ENCODE results near the gene CATSPER1.
A peak's percentile ranks its signal among the peaks of the same experiment; 100 is the strongest.

CATSPER1 gene

DNA sequence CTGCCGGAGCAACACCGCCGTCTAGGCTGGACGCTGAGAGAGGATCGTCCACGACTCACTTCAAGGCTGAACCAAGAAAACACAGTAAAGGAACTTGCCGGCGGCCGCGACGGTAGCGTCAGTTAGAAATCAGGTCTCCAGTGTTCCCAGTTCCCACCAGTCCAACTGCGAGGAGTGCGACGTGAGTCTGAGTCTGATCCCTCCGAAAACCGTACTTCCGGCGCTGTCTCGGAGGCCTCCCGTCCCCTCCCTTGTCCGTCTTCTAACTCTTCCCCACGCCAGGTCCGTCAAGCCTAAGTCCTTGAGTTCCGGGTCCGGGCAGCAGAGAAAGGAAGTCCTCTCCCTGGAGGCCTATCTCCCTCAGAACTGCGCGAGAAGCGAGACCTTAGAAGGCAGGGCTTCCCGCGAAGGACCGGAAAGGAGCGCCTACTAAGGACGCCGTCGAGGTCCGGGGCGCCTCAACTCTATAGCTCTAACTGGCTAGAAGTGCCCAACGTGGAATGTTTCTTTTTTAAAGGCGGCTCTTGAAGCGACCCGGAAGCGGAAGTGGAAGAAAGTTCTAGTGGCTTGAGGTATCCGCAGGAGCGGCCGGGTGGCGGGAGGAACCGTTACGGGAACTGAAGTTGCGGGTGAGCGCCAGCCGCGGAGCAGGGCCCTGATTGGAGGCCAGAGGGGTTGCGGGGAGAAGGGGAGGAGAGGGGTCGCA lies 24.2 kb downstream of the CATSPER1 start, which contains the start of the genes BANF1 and EIF1AD:
Gene BANF1, plus strand, starts transcription at position 562 of the 706 bp plus-strand sequence. CDS start 748 bp downstream, outside the sequence.
Gene EIF1AD, minus strand, starts transcription at position 216 of the 706 bp plus-strand sequence. CDS start 1,768 bp downstream, outside the sequence.
- peak; percentile 97 for DNase-seq

DNA sequence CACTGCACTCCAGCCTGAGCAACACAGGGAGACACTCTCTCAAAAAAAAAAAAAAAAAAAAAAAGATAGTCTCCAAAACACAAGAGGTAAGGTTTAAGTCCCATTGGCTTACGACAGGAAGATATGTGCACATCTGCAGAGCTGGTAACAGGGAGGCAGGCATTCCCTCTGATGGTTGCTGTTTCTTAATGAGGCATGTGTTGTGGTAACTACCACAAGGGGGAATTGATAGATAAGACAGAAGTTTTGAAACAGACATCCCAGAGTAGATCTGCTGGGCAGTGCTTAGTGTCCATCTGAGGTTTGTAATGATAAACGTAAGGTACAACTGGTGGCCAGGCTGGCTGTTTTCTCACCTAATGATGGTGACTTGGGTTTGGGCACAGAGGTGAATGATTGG lies 29.0 kb downstream of the CATSPER1 start:
- DNase-seq: peak; percentile 50

DNA sequence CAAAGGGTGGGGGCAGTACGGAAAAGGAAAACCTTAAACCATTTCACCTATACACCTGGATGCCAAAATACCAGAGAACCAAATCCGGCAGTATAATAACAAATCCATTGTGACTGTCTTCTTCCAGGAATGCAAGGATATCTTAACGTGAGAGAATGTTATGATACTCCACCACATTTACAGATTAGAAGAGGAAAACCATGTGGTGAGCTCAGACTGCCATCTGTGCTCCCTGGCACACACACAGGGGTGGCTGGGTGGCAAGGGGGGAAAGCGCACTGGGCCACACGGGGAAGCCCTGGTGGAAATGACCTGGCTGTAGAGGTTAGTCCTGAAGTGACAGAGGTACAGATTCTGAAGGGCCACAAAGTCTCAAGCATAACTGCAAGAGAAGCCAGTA lies 34.2 kb downstream of the CATSPER1 start:
- no peak for DNase-seq

DNA sequence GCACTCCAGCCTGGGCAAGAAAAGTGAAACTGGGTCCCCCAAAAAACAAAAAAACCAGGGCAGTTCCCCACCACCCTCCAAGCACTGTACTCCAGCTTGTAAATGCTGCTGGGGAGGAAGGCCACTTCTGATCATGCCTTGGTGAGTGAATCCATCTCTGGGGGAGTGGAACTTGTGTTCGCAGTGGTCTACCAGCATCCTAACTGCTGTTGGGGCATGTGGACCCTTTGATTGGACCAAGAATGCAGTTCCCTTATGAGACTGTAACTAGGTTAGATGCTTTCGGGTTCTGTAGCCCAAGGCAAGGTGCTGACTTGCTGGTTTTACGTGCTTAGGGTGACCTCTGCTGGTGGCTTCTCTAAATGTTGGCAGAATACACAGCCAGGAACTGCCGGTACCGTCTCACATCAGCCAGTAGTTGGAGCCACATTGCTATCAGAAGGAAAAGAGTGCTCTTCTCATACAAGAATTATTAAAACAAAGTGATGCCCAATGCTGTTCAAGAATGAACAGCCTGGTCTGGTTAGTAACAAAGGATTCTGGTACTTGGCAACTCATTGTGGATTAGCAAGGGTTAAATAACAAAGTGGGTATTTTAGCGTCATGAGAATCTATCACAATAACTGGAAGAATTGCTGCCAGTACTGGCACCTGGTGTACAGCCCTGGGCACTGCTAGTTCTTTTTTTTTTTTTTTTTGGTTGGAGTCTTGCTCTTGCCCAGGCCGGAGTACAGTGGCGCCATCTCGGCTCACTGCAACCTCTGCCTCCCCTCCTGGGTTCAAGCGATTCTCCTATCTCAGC lies 37.3 kb downstream of the CATSPER1 start:
- peak; percentile 83 for DNase-seq

DNA sequence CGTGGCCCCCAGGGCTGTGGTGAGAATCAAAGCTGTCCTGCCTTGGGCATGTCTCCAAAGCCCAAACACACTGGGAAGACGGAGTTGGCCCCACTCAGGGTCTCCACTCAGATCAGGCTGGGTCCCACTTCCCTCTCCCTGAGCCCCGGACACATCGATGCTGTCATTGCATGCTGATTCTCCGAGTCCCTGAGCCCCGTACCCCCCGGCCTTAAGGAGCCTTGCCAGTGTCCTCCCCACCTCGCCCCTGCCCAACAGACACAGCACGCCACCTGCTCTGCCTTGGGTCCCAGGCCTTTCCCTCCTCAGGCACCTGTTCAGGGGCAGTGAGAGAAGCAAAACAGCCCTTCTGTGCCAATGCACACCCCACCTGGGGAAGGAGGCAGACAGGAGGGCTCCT lies 38.9 kb downstream of the CATSPER1 start:
- DNase-seq: no peak

DNA sequence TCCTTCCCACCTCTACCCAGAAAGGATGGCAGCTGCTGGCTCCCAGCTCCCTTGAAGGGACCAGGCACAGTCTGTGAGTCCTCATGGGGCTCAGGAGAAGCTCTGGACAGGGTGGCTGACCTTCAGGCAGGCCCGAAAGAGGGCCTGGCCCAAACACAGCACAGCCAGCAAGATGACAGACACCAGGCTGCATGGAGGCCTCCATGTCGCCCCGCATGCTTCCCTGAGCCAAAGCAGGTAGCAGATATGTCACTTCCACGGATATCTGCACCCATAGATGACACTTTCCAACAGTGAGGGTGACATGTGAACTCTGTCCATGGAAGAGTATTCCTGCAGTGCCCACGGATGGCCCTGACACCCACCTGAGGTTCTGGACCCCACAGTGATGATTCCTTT lies 42.7 kb downstream of the CATSPER1 start:
- DNase-seq: no peak

DNA sequence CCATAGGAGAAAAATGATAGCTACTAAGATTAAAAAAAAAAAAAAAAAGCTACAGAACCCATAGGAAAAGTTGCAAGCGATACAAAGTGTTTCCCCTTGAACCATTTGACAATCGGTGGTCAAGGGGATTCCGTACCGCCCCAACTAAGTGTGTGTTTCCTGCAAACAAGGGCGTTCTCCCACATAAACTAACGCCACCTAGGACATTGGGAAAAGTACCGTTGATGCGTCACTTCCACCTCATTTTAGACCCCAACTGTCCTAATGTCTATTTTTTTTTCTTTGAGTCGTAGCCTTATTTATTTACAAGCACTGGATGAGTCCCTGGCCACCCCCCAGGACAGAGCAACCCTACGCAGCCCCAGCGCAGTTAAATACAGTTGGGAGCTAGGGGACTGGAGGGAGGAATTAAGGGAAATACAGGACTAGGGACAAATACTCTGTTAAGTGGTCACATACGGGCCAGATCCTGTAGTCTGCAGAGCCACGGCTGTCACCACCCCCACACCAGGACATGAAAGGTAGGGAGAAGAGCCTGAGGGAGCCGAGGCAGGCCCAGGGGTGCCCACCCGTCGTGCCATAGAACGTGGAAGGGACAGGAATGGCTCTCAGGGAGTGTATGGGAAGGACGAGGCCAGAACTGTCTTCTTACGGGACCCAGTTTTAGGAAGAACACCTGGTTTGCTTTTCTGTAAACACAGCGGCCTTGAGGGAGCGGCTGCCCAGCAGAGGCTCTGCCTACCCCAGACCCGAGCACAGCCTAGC lies 43.3 kb downstream of the CATSPER1 start:
- DNase-seq: no peak

DNA sequence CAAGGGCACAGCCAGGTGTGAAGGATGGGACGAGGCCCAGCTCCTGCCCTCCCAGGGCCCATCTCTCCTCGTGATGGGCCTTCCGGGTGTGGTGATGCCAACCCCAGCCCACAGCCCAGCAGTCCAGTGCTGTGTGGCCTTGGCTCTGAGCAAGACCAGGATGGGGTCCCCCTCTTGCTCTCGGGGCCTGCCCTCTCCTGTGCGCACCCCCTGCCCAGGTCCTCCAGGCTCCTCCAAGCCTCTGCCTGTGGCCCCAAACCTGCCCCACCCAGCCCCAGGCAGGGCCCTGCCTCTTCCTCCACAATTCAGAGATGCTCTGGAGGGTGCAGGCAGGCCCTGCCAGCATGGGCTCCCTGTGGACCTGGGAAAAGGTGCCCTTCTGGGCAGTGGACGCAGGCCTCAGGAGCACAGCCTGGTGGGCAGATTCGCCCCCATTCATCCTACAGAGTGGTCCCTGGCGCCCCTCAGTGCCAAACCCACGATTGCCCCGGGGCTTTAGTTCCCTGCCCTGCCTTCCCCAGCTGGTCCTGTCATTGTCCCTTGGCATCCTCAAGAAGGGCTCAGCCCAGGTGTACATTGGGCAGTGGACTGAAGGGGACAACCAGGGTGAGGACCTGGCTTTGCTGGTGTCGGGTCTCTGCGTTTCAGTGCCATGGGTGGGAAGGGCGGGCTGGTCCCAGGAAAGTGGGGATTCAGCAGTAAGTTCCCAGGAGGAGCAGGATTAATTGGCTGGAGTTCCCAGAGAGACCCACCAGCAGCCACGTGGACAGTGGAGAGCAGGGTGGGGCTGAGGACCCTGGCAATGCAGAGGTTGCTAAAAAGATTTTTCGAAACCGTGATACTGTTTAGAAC lies 44.1 kb downstream of the CATSPER1 start:
- DNase-seq: no peak

DNA sequence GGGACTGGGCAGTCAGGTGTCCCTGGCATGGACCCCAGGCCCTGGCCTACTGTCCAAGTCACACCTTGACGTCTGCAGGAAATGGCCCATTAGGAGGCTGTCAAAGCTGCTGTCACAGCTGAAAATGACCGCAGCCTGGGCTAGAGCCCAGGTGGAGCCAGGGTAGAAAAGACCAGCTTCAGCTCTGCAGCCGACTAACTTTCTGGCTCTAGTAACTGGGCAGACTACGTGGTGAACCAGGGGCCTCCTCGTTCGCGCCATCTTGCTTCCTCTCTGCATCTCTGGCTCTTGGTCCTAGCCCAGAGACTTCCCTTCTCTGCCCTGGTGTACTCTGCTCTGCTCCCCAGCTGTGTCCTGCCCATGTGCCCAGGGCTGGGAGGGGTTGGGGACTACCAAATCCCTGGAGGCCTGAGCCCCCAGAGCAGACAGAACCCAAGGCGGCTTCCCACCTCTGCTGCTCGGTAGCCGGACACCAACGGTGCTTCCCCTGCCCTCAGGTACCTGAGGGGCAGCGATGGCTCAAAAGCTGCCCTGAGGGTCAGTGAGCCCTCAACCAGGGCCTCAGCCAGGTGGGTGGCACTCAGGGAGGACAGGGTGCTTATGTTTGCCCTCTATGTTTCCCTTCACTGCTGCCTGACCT lies 45.1 kb downstream of the CATSPER1 start:
- no peak for DNase-seq

DNA sequence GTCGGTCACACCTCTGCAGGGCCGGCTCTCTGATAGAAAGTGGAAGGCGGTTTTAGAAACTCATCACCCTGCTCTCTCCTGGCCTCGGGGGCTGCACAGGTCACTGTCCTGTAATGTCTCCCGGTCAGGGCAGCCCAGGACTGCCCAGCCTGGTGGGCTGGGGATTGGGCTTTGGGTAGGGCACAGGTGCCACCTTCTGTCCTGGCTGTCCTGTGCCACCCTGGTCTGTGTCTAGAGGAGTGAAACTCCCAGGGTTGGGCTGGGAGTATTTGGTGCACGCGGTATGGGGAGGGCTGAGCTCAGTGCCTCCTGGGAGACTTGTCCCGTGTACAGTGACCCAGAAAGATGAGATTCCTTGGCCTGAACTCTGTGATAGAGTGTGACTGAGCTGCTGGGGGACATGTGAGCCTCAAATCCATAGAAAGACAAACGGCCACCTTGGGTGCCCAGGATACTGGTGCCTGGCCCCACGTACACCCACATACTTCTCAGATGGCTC lies 47.0 kb downstream of the CATSPER1 start:
- no peak for DNase-seq

DNA sequence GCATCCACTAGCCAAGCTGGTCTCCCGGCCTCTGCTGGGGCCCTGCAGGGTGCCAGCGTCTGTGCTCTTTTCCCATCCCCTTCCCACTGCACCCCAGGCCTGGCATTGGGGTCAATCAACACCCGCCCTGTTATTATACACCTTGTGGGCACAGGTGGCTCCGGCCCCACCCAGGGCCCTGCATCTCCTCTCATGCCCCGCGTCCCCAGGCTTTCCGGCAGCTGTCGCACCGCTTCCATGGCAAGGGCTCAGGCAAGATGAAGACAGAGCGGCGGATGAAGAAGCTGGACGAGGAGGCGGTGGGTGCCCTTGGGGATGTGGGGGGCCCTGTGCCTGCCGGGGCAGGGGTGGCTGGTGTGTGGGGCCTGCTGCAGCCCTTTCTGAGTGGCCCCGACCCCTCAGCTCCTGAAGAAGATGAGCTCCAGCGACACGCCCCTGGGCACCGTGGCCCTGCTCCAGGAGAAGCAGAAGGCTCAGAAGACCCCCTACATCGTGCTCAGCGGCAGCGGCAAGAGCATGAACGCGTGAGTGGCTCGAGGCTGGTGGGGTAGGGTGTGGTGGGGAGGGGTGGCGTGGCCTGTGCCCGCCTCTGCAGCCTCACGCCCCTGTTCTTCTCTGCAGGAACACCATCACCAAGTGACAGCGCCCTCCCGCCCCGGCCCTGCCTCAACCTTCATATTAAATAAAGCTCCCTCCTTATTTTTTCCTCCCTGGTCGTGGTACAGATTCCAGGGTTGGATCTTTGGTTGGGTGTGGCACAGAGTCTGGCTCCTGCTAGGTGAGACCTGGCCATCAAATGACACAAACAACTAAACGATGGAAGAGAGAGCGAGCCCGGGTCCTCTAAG lies 47.7 kb downstream of the CATSPER1 start:
- DNase-seq: no peak

DNA sequence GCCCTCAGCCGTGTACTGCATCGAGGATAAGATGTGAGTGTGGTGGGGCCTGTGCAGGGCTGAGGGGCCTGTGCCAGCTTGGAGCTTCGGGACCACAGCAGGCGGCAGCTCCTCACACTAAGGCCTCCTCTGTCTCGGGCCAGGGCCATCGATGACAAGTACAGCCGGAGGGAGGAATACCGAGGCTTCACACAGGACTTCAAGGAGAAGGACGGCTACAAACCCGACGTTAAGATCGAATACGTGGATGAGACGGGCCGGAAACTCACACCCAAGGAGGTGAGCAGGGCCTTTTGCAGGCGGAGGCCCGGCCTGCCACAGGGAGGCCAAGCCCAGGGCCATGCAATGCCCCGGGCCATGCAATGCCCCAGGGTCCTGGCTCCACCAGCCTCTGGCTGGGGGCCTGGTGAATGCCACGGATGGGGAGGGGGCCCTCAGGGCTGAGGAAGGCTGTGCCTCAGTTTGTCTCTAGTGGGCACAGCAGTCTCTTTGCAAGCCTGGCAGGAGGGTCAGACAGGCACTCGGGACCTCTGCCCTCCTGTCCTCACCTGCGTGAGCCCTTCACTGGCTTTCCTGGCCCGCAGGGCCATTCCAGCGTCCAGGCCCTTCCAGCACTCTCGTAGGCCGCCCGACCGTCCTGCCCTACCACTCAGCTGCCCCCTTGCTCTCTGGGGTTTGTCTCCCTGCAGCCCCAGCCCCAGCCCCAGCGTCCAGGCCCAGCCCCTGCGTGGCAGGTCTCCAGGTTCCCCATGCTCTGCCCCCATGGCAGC lies 48.5 kb downstream of the CATSPER1 start:
- no peak for DNase-seq

DNA sequence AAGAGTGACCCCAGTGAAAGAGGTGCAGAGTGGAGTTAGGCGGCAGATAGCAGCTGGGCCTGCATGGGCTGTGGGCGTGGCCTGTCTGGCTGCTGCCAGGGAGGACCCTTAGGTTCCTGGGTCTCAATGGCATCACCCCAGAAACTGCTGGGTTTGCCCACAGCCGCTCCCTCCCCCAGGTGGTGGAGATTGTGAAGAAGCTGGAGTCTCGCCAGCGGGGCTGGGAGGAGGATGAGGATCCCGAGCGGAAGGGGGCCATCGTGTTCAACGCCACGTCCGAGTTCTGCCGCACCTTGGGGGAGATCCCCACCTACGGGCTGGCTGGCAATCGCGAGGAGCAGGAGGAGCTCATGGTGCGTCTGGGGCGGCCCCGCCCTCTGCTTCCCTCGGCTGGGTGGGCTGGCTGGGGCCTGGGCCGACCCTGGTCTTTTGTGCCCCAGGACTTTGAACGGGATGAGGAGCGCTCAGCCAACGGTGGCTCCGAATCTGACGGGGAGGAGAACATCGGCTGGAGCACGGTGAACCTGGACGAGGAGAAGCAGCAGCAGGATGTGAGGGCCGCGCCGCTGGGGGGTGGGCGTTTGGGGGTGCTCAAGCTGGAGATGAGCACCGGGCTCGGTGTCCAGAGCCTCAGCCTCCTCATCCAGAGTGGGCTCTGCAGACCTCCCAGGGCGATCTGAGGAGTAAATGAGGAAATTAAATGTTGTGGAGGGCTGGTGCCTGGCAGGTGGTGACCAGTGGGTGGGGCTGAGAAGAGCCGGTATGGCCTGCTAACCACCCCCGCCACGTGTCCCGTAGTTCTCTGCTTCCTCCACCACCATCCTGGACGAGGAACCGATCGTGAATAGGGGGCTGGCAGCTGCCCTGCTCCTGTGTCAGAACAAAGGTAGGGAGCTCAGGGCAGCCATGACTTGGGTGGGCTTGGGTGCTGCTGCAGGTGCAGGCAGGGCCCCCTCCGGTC lies 49.8 kb downstream of the CATSPER1 start:
- DNase-seq: no peak

DNA sequence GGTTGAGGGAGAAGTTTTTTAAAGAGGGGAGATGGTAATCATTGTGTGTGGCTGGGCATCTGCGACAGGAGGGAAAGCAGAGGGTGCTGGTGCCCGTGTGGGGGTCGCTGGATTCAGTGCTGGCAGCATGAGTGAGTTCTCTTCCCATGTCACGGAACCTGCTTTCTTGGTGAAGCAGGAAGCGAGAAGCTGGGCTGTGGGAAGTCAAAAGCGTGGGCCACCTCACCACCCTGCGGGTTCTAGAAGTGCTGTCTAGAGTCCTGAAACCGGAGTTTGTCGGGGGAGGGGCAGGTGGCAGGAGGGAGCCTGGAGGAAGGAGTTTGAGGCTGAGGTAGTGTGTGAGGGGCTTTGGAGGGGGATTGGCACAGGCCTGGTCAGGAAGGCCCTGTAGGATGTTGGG lies 50.5 kb downstream of the CATSPER1 start:
- DNase-seq: no peak

DNA sequence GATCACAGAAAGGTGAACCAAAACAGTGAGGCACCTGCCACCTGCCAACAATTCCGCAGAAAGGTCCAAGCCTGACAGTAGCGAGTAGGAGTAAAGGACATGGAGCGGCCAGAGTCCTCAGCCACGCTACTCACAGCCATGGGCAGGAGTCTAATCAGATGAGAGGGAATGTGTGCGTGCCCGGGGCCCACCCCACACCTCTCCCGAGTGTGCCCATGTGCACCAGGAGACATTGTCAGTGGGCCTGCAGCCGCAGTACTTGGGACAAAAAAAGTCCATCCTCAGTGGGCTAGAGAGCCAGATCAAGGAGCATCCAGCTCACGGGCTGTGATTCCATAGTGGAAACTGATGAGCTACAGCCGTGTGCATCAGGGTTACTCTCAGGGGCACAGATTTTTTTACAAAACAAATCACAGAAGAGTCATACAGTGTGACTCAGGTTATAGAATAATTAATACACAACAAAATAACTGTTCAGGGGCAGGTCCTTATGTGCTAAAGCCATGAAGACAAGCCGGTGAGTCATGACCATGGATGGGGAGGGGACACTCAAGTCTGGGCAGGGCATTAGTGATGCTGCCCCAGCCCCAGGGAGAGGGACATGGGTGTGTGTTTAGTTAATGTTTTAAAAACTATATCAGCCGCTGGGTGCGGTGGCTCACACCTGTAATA lies 52.7 kb downstream of the CATSPER1 start:
- DNase-seq: no peak

DNA sequence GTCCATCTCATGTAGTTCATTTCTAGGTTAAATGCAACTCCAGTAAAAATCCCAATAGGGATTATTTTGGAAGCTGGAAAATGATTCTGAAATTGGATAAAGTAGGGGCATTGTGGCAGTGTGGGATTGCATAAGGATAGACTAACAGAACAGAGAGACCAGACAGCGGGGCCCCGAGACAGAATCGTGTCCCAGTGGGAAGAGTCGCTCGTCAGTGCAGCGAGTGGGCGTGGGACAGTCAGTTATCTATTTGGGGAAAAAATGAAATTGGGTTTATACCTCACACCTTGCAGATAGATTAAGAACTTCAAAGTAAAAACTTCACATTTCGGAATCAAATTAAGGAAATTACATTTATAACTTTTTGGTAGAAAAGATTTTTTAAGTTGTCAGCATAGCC lies 54.2 kb downstream of the CATSPER1 start:
- no peak for DNase-seq

DNA sequence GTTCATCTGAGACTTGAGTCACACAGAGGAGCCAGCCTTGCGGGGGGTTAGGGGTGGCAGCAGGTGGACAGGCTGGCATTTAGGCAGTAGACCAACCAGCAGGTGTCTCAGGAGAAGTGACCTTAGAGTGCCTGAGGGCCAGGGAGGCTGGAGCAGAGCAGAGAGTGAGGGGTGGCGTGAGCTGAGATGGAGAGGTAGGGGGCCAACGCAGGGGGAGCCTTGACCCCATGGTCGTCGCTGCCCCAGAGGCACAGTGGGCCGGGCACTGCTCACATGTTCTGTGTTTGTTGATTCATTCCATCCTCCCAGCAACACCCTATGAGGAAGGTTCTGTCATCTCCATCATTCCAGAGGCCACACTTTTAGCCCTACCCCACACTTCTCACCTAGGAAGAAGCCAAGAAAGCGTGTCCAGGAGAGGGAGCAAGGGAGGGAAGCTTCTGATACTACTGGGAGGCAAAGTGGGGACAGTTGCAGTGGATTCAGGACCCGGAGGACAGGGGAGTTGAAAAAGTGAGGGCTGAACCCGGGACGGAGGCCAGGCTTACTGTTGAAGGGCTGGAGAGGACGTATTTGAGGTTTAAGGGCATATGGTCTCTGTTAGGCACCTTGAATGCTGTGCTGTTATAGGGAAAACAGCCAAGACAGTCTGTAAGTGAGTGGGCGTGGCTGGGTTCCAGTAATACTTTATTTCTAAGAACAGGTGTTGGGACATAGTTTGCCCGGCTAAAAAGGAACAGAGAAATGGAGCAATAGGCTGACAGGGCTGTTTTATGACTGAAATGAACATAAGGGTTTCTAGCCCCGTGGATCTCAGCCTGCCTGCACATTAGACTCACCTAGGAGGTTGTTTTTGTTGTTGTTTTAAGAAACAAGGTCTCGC lies 57.4 kb downstream of the CATSPER1 start:
- DNase-seq: peak; percentile 91
